Measurements from ENCODE around the gene ODAD2.

DNA sequence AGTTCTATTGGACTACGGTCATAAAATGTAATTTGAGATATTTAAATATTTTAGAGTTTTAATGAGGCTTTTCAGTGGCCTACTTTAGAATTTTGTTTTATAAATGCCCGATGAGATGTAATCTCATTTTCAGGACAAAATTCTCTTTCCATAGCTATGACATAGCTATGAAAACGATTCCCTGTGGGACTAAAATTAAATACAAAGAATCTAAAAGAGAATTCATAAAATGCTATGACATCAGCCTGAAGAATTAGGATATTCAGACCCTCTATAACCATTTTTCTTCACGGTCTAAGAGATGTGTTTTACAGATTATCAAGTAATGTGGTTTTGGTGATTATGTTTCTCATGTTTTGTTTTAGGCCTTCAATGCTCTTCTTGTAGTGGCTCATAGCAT, 48.2 kb upstream of the ODAD2 start:
- TF ChIP-seq POLR2A (IDR thresholded peaks at IDR 0.05) = no peak
- TF ChIP-seq, protein P1, sequence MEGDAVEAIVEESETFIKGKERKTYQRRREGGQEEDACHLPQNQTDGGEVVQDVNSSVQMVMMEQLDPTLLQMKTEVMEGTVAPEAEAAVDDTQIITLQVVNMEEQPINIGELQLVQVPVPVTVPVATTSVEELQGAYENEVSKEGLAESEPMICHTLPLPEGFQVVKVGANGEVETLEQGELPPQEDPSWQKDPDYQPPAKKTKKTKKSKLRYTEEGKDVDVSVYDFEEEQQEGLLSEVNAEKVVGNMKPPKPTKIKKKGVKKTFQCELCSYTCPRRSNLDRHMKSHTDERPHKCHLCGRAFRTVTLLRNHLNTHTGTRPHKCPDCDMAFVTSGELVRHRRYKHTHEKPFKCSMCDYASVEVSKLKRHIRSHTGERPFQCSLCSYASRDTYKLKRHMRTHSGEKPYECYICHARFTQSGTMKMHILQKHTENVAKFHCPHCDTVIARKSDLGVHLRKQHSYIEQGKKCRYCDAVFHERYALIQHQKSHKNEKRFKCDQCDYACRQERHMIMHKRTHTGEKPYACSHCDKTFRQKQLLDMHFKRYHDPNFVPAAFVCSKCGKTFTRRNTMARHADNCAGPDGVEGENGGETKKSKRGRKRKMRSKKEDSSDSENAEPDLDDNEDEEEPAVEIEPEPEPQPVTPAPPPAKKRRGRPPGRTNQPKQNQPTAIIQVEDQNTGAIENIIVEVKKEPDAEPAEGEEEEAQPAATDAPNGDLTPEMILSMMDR (IDR thresholded peaks at IDR 0.05) = no peak

Data from heart left ventricle (tissue), 13 donors.